ENCODE results near the gene ZNF48.

Gene ZNF48

GRCh38 chr16:30372038-30372712 lies 23.0 kb upstream of the ZNF48 start:
- H3K4me3 ChIP-seq (ENCODE audit: control insufficient read depth, low read depth, low read length), result no peak overlapping the region
- TF ChIP-seq, protein P1, sequence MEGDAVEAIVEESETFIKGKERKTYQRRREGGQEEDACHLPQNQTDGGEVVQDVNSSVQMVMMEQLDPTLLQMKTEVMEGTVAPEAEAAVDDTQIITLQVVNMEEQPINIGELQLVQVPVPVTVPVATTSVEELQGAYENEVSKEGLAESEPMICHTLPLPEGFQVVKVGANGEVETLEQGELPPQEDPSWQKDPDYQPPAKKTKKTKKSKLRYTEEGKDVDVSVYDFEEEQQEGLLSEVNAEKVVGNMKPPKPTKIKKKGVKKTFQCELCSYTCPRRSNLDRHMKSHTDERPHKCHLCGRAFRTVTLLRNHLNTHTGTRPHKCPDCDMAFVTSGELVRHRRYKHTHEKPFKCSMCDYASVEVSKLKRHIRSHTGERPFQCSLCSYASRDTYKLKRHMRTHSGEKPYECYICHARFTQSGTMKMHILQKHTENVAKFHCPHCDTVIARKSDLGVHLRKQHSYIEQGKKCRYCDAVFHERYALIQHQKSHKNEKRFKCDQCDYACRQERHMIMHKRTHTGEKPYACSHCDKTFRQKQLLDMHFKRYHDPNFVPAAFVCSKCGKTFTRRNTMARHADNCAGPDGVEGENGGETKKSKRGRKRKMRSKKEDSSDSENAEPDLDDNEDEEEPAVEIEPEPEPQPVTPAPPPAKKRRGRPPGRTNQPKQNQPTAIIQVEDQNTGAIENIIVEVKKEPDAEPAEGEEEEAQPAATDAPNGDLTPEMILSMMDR (conservative IDR thresholded peaks at IDR 0.05; ENCODE audit: control insufficient read depth, insufficient read depth, low read depth, low read length), result no peak
- DNase-seq (ENCODE audit: low read depth), result no peak

- TF ChIP-seq, protein P1 (conservative IDR thresholded peaks at IDR 0.05; ENCODE audit: control insufficient read depth, insufficient read depth, low read depth, low read length), result no peak
- H3K4me3 ChIP-seq (ENCODE audit: control insufficient read depth, low read depth, low read length), result no peak overlapping the region
- DNase-seq (ENCODE audit: low read depth), result no peak
Observed at GRCh38 chr16:30372725-30373124, 22.5 kb upstream of the ZNF48 start.

DNA sequence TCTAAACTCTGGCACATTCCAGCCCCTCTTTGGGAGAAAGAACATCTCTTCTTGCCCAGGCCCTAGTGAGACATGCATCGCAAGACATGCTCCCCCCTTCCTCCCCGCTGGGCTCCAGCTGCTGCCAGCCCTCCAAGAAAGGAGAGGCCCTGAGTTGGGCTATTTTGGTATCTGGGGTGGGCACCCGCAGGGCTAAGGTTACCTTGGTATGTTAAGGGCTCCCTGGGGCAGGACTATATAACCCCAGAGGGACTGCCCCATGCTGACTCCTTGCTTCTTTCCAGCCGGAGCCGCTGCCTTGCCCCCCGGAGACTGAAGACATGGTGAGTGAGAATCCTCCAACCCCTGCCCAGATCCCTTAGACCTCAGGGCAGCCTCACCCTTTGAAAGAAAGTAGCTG lies 20.7 kb upstream of the ZNF48 start, which contains the start of gene MYL11:
TSS of gene MYL11 (plus strand) at position 265 of the 400 bp plus-strand sequence. CDS start at position 321, 56 bp downstream.
- DNase-seq (ENCODE audit: low read depth), result no peak
- TF ChIP-seq, protein P1 (conservative IDR thresholded peaks at IDR 0.05; ENCODE audit: control insufficient read depth, insufficient read depth, low read depth, low read length), result no peak
- no peak within 1 kb of the TSS for H3K4me3 ChIP-seq (ENCODE audit: control insufficient read depth, low read depth, low read length)

DNA sequence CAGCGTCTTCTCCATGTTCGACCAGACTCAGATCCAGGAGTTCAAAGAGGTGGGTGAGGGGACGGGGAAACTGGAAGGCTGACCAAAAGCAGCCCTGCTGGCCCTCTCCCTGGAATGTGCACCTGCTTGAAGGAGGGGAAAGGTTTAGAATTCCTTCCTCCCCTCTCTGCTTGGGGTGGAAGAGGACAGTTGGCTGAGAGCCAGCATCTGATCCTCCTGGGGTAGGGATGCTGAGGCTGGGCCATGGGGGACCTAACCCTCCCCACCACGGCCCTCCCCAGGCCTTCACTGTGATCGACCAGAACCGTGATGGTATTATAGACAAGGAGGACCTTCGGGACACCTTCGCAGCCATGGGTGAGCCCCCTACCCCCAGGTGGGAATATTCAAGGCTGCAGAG lies 19.4 kb upstream of the ZNF48 start:
- no peak for DNase-seq (ENCODE audit: low read depth)
- no peak overlapping the region for H3K4me3 ChIP-seq (ENCODE audit: control insufficient read depth, low read depth, low read length)
- TF ChIP-seq, protein P1 (conservative IDR thresholded peaks at IDR 0.05; ENCODE audit: control insufficient read depth, insufficient read depth, low read depth, low read length), result no peak

- H3K4me3 ChIP-seq (ENCODE audit: control insufficient read depth, low read depth, low read length), result no peak overlapping the region
- DNase-seq (ENCODE audit: low read depth), result no peak
- TF ChIP-seq, protein P1 (conservative IDR thresholded peaks at IDR 0.05; ENCODE audit: control insufficient read depth, insufficient read depth, low read depth, low read length), result no peak
Observed at GRCh38 chr16:30376461-30376902, 18.7 kb upstream of the ZNF48 start.

GRCh38 chr16:30377050-30377811 lies 18.0 kb upstream of the ZNF48 start:
- H3K4me3 ChIP-seq (ENCODE audit: control insufficient read depth, low read depth, low read length), result peak overlapping the region; percentile 58
- no peak for DNase-seq (ENCODE audit: low read depth)
- TF ChIP-seq, protein P1 (conservative IDR thresholded peaks at IDR 0.05; ENCODE audit: control insufficient read depth, insufficient read depth, low read depth, low read length), result no peak

Data from fibroblast of mammary gland (primary cell).